Measurements from ENCODE around the gene PTGDS. TPM values are rescaled to one million over a fixed set of nuclear protein-coding genes. Genes with fewer than 3 reads are reported as not detected.

The PTGDS gene
- polyA plus RNA-seq, 3 donors: 52.6 to 87.9 (median 87.8) TPM

- no peak for DNase-seq
Observed at GRCh38 chr9:136983167-136983566, 5.9 kb downstream of the PTGDS start.

- no peak for DNase-seq
Observed at GRCh38 chr9:136983656-136984314, 6.5 kb downstream of the PTGDS start.

DNA sequence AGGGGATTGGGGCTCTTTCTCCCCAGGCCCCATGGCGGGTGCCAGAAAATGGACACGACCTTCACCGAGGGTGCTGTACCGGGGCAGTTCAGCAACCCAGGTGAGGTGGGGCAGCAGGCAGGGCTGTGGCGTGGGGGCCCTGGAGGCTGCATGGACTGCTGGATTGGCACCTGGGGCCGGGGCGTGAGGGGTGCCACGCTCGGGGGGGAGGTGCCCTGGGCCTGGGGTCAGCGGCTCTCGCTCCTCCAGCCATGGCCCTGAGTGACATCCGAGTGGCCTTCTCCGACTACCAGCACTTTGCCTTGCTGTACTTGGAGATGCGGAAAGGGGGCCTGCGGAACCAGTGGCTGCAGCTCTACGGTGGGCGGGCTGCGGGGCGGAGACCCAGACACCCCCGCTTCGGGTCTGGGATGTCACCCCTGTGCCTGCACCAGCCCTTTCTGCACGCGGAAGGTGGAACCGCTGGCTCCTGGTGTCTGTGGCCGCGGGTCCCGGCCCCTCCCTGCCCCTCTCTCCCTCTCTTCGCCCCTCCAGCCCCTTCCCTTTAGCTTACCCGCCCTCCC, 7.2 kb downstream of the PTGDS start:
- DNase-seq: no peak

GRCh38 chr9:136985027-136985602, 7.8 kb downstream of the PTGDS start:
- no peak for DNase-seq

- no peak for DNase-seq
Observed at GRCh38 chr9:136985853-136986252, 8.5 kb downstream of the PTGDS start.

DNA sequence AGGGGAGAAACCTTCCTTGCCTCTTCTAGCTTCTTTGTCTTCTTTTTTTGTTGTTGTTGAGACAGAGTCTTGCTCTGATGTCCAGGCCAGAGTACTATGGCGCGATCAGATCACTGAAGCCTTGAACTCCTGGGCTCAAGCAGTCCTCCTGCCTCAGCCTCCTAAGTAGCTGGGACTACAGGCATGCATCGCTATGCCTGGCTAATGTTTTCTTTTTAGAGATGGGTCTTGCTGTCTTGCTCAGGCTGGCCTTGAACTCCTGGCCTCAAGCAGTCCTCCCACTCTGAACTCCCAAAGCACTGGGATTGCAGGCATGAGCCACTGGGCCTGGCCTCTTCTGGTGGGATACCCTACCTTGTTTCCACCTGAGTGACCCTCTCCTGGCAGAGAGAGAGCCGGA, 11.6 kb downstream of the PTGDS start:
- no peak for DNase-seq

- DNase-seq: no peak
Observed at GRCh38 chr9:136990242-136990911, 13.1 kb downstream of the PTGDS start.

GRCh38 chr9:136991993-136992818, 14.9 kb downstream of the PTGDS start, which contains the start of gene PAXX:
Gene PAXX, plus strand, starts transcription at chr9:136992422. Its CDS starts 22 bp downstream, at chr9:136992444.
- DNase-seq: peak; percentile 85

DNA sequence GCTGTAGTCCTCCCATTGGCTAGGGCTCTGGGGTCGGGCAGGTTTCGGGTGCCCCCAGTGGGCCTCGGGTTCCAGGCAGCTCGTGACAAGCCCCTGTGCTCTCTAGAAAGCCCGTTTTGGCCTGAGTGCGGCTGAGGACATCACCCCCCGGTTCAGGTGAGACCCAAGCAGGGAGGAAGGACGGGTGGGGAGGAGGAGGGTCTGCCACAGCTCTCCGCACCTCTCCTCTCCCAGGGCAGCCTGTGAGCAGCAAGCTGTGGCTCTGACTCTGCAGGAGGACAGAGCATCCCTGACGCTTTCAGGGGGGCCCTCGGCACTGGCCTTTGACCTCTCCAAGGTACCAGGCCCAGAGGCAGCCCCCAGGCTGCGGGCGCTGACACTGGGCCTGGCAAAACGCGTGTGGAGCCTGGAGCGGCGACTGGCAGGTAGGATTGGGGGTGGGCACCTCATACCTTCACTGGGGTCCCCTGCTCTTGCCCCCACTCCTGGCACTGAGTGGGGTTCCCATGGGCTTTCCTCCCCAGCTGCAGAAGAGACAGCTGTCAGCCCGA, 15.6 kb downstream of the PTGDS start:
- no peak for DNase-seq

DNA sequence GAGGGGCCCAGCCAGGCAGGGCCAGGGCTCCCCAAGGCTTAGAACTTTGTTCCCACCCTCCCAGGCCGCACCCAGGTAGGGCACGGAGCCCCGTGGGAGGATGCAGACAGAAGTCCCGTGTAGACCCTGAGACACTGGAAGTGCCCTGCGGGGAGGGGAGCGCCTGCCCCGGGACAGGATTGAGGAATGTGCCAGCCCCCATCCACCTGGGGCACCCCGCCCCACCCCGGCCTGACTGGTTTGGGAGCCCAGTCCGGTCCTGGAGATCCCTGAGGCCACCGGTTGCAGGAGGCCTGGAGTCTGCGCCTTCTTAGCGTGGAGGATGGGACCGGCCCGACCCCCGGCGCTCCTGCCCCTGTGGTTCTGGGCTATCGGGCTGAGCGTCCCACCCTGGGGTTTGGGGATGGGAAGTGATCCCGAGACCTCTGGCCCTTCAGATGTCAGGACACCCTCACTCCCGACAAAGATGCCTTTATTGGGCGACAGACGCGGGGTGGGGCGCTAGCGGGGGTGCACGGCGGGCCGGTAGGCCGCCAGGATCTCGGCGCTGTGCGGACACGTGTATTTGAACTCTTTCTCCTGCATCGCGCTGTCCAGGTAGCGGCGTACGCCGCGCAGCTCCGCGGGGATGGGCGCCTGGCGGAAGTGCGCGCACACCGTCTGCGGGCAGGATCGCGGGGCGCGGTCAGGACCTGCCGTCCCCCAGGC, 17.0 kb downstream of the PTGDS start:
- DNase-seq: no peak

GRCh38 chr9:136994888-136995230, 17.6 kb downstream of the PTGDS start:
- no peak for DNase-seq

- no peak for DNase-seq
Observed at GRCh38 chr9:136995362-136995761, 18.1 kb downstream of the PTGDS start.

DNA sequence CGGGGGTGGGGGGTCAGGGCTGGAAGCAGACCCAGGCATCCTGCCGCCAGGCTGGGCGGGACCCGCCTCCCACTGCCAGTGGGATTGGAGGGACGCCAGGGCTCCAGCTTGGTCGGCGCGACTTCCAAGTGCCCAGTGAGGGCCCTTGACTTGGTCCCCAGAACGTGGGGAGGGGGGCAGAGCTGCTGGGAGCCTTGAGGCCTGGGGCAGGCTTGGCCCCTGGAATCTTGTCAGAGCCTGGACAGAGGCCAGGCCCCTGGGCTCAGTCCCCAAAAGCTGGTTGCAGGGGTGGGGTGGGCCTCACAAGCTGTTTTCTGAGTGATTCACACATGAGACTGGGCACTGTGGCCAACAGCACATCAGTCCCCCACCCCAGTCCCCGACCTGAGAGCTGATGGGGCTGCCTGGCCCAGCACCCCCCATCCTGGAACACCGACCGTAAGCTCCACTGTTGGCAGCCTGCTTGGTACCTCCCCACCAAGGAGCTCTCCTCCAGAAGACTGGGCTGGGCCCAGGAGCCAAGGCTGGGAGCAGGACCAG, 18.5 kb downstream of the PTGDS start:
- no peak for DNase-seq

- DNase-seq: no peak
Observed at GRCh38 chr9:136996361-136997292, 19.3 kb downstream of the PTGDS start, which contains the start of gene CLIC3. Gene CLIC3, minus strand, starts transcription at chr9:136996568. Its CDS starts 25 bp downstream, at chr9:136996543.

- DNase-seq: no peak
Observed at GRCh38 chr9:136997371-136997770, 20.1 kb downstream of the PTGDS start.

DNA sequence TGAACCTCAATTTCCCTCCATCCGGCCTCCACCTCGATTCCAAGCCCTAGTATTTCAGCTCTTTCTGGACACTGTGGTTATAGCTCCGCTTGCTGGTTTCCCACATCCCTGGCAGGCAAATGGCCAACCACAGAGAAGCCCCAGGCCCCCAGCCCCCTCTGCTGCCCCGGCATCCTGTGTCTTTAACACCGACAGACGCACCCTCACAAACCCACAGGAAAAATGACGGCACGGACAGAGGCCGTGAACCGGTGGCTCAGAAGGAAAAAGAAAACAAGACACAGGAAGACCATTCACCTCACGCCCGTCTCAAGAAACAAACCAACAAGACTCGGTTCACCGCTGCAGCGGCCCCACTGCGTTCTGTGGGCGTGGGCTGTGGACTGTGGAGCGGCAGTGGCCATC, 20.5 kb downstream of the PTGDS start:
- no peak for DNase-seq

GRCh38 chr9:137000177-137000930, 23.1 kb downstream of the PTGDS start:
- no peak for DNase-seq

GRCh38 chr9:137001857-137002645, 24.7 kb downstream of the PTGDS start:
- DNase-seq: no peak
